ENCODE results near the gene CIPC. TPM values are rescaled to one million over a fixed set of nuclear protein-coding genes. Genes with fewer than 3 reads are reported as not detected.

Gene CIPC
- total RNA-seq, 1 experiment from 2014 or later = 20.6 TPM

GRCh38 chr14:77126461-77126990 lies 28.5 kb downstream of the CIPC start:
- Histone ChIP-seq H3K4me1 (ENCODE audit: control insufficient read depth in 1 of 2, insufficient read depth in 2 of 2, low read length in 2 of 2) (peaks cover 48 to 86% of the 10 kb centered on the region in 2 experiments), H2AFZ (ENCODE audit: low read depth, low read length, poor library complexity, severe bottlenecking) (no peak overlapping the region), H3K9me2 (ENCODE audit: insufficient read depth) (no peaks in the 10 kb centered on the region), H4K20me1 (ENCODE audit: insufficient read depth) (no peaks in the 10 kb centered on the region), H3K27me3 (ENCODE audit: insufficient read depth, low read length) (no peaks in the 10 kb centered on the region), H3K79me2 (ENCODE audit: insufficient read depth, low read length) (no peaks in the 10 kb centered on the region), H3K9me3 (ENCODE audit: control insufficient read depth in 1 of 2, insufficient read depth in 1 of 2, low read depth in 1 of 2, low read length in 2 of 2) (no peaks in the 10 kb centered on the region), H3K4me3 (replicated peaks in 1 of 2; ENCODE audit: low read depth in 1 of 2, low read length in 2 of 2) (no peak overlapping the region), H3K27ac (ENCODE audit: low read depth, low read length) (no peak overlapping the region), H3K4me2 (ENCODE audit: low read length) (peak overlapping the region; percentile 68), H3K9ac (ENCODE audit: low read length) (no peak overlapping the region), H3K36me3 (ENCODE audit: control insufficient read depth in 1 of 2, insufficient read depth in 2 of 2, low read length in 2 of 2) (no peaks in the 10 kb centered on the region)
- no peak for DNase-seq (ENCODE audit: low read depth, low spot score)
- RAD21 ChIA-PET (ENCODE audit: low non-redundant PET in 1 of 2, low total read pairs in 2 of 2, uncharacterized antibody in 2 of 2, unreplicated experiment in 2 of 2) = no interaction called here
- no peak for TF ChIP-seq EGR1 (IDR thresholded peaks at IDR 0.05; ENCODE audit: low read depth)
- no peak for TF ChIP-seq MAX (IDR thresholded peaks at IDR 0.05)
- no peak for TF ChIP-seq ELF1 (IDR thresholded peaks at IDR 0.05; ENCODE audit: borderline replicate concordance, low read depth)
- TF ChIP-seq CEBPB (IDR thresholded peaks at IDR 0.05; ENCODE audit: low read depth) = no peak
- no peak for TF ChIP-seq CTCF (IDR thresholded peaks at IDR 0.05 in 2 of 3, conservative IDR thresholded peaks at IDR 0.05 in 1 of 3; ENCODE audit: borderline replicate concordance in 1 of 3, insufficient read depth in 1 of 3, low read depth in 2 of 3, low read length in 2 of 3)
- TF ChIP-seq POLR2A (IDR thresholded peaks at IDR 0.05; ENCODE audit: borderline replicate concordance, extremely low read depth, insufficient read depth, insufficient read length) = no peak
- TF ChIP-seq POLR2AphosphoS5 (IDR thresholded peaks at IDR 0.05; ENCODE audit: low read depth, low read length) = no peak
- TF ChIP-seq SP1 (IDR thresholded peaks at IDR 0.05; ENCODE audit: low read depth) = no peak
- no peak for TF ChIP-seq JUND (IDR thresholded peaks at IDR 0.05)
- TF ChIP-seq TCF7L2 (IDR thresholded peaks at IDR 0.05; ENCODE audit: borderline replicate concordance, extremely low read depth, insufficient read depth, insufficient read length) = no peak
- TF ChIP-seq CBX3 (IDR thresholded peaks at IDR 0.05; ENCODE audit: low read depth) = no peak
- TF ChIP-seq SIN3A (IDR thresholded peaks at IDR 0.05; ENCODE audit: low read depth) = no peak
- no peak for TF ChIP-seq ATF3 (IDR thresholded peaks at IDR 0.05)
- TF ChIP-seq SRF (IDR thresholded peaks at IDR 0.05; ENCODE audit: low read depth) = no peak
- TF ChIP-seq ZBTB33 (IDR thresholded peaks at IDR 0.05; ENCODE audit: extremely low read depth, insufficient replicate concordance, low read length) = no peak
- no peak for TF ChIP-seq EZH2 (IDR thresholded peaks at IDR 0.05)
- no TSS peak for BruUV-seq (replicated peaks)
- ATAC-seq = no peak
- CTCF ChIA-PET = interaction anchor here (1.4 kb wide), 1 partner anchor 27 kb away, joined by 3 read pairs; no protein-coding TSS in a partner anchor
- intact Hi-C loops (cut with micrococcal nuclease) = no loop called here
- POLR2A ChIA-PET = no interaction called here
